Mesenchymal stem cell (in vitro differentiated cells and primary cell): Measurements from ENCODE around the gene ITM2B.

Experiments
- DNase-seq: peaks from one replicate; pipeline ENCODE4 v3.0.0-alpha.2; 2013
- H2AFZ ChIP-seq: one replicate; pipeline ENCODE4 v1.6.1; 2013; ENCODE audit warnings: low read depth, mild to moderate bottlenecking, control low read depth, inconsistent platforms, low read length, moderate library complexity
- H2AK5ac ChIP-seq: 2 replicates; pipeline ENCODE4 v1.6.1; 2013; ENCODE audit warnings: low read length, moderate library complexity, mild to moderate bottlenecking, inconsistent platforms; ENCODE audit not compliant: severe bottlenecking
- H2BK120ac ChIP-seq: one replicate; pipeline ENCODE4 v1.6.1; 2013; ENCODE audit warnings: low read depth, mild to moderate bottlenecking, inconsistent platforms, low read length, moderate library complexity
- H2BK12ac ChIP-seq, 2 experiments: one replicate each; pipeline ENCODE4 v1.6.1; 2013; ENCODE audit warnings: inconsistent platforms in 2 of 2, low read length in 2 of 2, mild to moderate bottlenecking in 2 of 2, moderate library complexity in 2 of 2, control low read depth in 1 of 2
- H2BK15ac ChIP-seq: one replicate; pipeline ENCODE4 v1.6.1; 2013; ENCODE audit warnings: mild to moderate bottlenecking, low read depth, inconsistent platforms; ENCODE audit not compliant: poor library complexity, severe bottlenecking
- H2BK5ac ChIP-seq: 2 replicates; pipeline ENCODE4 v1.6.1; 2013; ENCODE audit warnings: low read depth, mild to moderate bottlenecking, low read length, control low read depth, inconsistent platforms; ENCODE audit not compliant: poor library complexity, severe bottlenecking
- H3K14ac ChIP-seq, 2 experiments: one replicate each; pipeline ENCODE4 v1.6.1; 2013; ENCODE audit warnings: inconsistent platforms in 2 of 2, low read length in 2 of 2, control low read depth in 1 of 2, mild to moderate bottlenecking in 1 of 2, moderate library complexity in 1 of 2
- H3K18ac ChIP-seq, 2 experiments: one replicate each; pipeline ENCODE4 v1.6.1; 2013; ENCODE audit warnings: inconsistent platforms in 2 of 2, low read length in 2 of 2, control low read depth in 1 of 2, low read depth in 1 of 2, mild to moderate bottlenecking in 1 of 2
- H3K23ac ChIP-seq, 2 experiments: one replicate each; pipeline ENCODE4 v1.6.1; 2013; ENCODE audit warnings: inconsistent platforms in 2 of 2, low read length in 2 of 2, mild to moderate bottlenecking in 2 of 2, moderate library complexity in 2 of 2, control low read depth in 1 of 2
- H3K27ac ChIP-seq: 2 replicates; pipeline ENCODE4 v1.5.1; 2013; ENCODE audit warnings: mild to moderate bottlenecking, moderate library complexity, low read length, control low read depth, inconsistent platforms; ENCODE audit not compliant: poor library complexity, severe bottlenecking
- H3K27me3 ChIP-seq, 2 experiments: 2 replicates each; pipeline versions ENCODE4 v1.6.1 to v1.7.0; 2013; ENCODE audit warnings: low read length in 2 of 2, mild to moderate bottlenecking in 2 of 2, moderate library complexity in 2 of 2, control low read depth in 1 of 2, inconsistent platforms in 1 of 2; ENCODE audit not compliant: control insufficient read depth in 1 of 2, insufficient read depth in 1 of 2
- H3K36me3 ChIP-seq, 2 experiments: 2 replicates each; pipeline versions ENCODE4 v1.6.1 to v1.7.0; 2013; ENCODE audit warnings: low read length in 2 of 2, control low read depth in 1 of 2, inconsistent platforms in 1 of 2, low read depth in 1 of 2, mild to moderate bottlenecking in 1 of 2; ENCODE audit not compliant: insufficient read depth in 2 of 2, control insufficient read depth in 1 of 2
- H3K4ac ChIP-seq, 2 experiments: one replicate each; pipeline ENCODE4 v1.6.1; 2013; ENCODE audit warnings: inconsistent platforms in 2 of 2, low read length in 2 of 2, mild to moderate bottlenecking in 2 of 2, moderate library complexity in 2 of 2, control low read depth in 1 of 2, low read depth in 1 of 2
- H3K4me1 ChIP-seq: 2 replicates; pipeline ENCODE4 v1.6.1; 2013; ENCODE audit warnings: low read depth, low read length, control low read depth; ENCODE audit not compliant: control insufficient read depth, insufficient read depth
- H3K4me2 ChIP-seq: 2 replicates; pipeline ENCODE4 v1.6.1; 2013; ENCODE audit warnings: low read length, mild to moderate bottlenecking, inconsistent platforms; ENCODE audit not compliant: poor library complexity, severe bottlenecking
- H3K4me3 ChIP-seq, 2 experiments: 2 replicates each; pipeline versions ENCODE4 v1.5.1 to v1.7.0; 2013; ENCODE audit warnings: low read length in 2 of 2, mild to moderate bottlenecking in 2 of 2, control low read depth in 1 of 2, low read depth in 1 of 2; ENCODE audit not compliant: insufficient read depth in 1 of 2
- H3K79me1 ChIP-seq: replicated peaks from 2 replicates; pipeline ENCODE4 v1.6.1; 2013; ENCODE audit warnings: mild to moderate bottlenecking, control low read depth, low read length, inconsistent platforms; ENCODE audit not compliant: poor library complexity, severe bottlenecking
- H3K9ac ChIP-seq: 2 replicates; pipeline ENCODE4 v1.7.0; 2013; ENCODE audit warnings: mild to moderate bottlenecking, low read length, moderate library complexity
- H3K9me3 ChIP-seq: 2 replicates; pipeline ENCODE4 v1.7.0; 2013; ENCODE audit warnings: mild to moderate bottlenecking, low read length; ENCODE audit not compliant: control insufficient read depth
- H4K8ac ChIP-seq: one replicate; pipeline ENCODE4 v1.6.1; 2013; ENCODE audit warnings: inconsistent platforms, mild to moderate bottlenecking, low read length, moderate library complexity
- H4K91ac ChIP-seq: one replicate; pipeline ENCODE4 v1.6.1; 2013; ENCODE audit warnings: mild to moderate bottlenecking, low read length, inconsistent platforms
- WGBS: methylation state at CpG from one replicate; pipeline ENCODE4 v1.1.7; 2013; ENCODE audit warnings: mixed read lengths; 5-methylcytosine and 5-hydroxymethylcytosine counted together

ITM2B gene

DNA sequence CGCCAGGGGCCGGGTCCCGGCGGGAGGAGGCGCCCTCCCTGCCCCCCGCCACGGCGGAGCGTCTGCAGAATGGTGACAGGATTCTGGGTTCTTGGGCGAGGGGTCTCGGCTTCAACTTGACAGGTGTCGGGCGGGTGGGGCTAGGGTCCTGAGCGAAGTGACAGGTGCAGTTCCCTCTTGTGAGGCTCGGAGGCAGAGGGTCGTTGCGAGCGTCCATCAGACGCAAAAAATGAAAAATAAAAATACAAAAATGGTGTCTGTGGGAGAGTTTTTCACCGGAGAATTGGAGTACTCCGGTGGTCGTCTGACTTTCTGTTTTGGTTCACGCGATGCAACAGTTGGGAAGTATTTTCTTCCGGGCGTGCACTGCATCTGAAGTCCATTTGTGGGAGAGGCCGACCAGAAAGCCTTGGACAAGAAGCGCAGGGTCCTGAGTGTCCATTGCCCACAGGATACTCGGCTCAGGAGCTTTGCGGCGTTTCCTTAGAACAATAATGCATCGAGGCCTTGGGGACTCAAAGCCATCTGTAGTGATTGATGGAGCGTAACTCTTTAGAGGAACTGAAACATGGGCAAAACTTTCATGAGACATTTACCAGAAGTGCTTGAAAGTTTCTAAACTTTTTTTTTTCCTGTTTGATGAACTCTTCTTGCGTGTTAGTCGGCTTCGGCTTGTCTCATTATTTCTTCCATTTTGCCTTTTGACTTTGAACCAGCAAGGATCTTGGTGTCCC lies 71.3 kb downstream of the ITM2B start:
- H3K14ac ChIP-seq: peak overlapping the region in 1 of 2 experiments; percentile 98

GRCh38 chr13:48311223-48311622 lies 78.2 kb downstream of the ITM2B start:
- H2BK5ac ChIP-seq: no peak overlapping the region
- no peaks in the 10 kb centered on the region for H3K27me3 ChIP-seq
- H4K8ac ChIP-seq: no peak overlapping the region
- no peaks in the 10 kb centered on the region for H3K4me1 ChIP-seq
- H4K91ac ChIP-seq: no peak overlapping the region
- peaks cover 5 to 24% of the 10 kb centered on the region in 2 experiments for H3K36me3 ChIP-seq
- no peak overlapping the region for H3K18ac ChIP-seq
- H3K79me1 ChIP-seq: no peaks in the 10 kb centered on the region
- H3K9ac ChIP-seq: no peak overlapping the region
- H2AFZ ChIP-seq: no peak overlapping the region
- H3K14ac ChIP-seq: no peak overlapping the region
- no peaks in the 10 kb centered on the region for H3K9me3 ChIP-seq
- H3K4me3 ChIP-seq: no peak overlapping the region
- H3K23ac ChIP-seq: no peak overlapping the region
- WGBS: 100% methylated on average over 1 of the region's 1 CpG
- H3K27ac ChIP-seq: no peak overlapping the region
- H3K4ac ChIP-seq: no peak overlapping the region
- no peak overlapping the region for H2AK5ac ChIP-seq
- no peak overlapping the region for H2BK12ac ChIP-seq
- no peak overlapping the region for H2BK120ac ChIP-seq
- H2BK15ac ChIP-seq: no peak overlapping the region
- no peak overlapping the region for H3K4me2 ChIP-seq
- DNase-seq: no peak

More for the DNA sequence above, 71.3 kb downstream of the ITM2B start:
- H4K91ac ChIP-seq: peak overlapping the region; percentile 73
- H3K27ac ChIP-seq: peak overlapping the region; percentile 22
- H3K4me1 ChIP-seq: peaks cover 3% of the 10 kb centered on the region
- H3K4ac ChIP-seq: peak overlapping the region; percentile 89 to 97
- H3K36me3 ChIP-seq: peaks cover 2 to 10% of the 10 kb centered on the region in 2 experiments
- peak overlapping the region; percentile 88 to 93 for H3K4me3 ChIP-seq
- H2AK5ac ChIP-seq: no peak overlapping the region
- H2BK120ac ChIP-seq: peak overlapping the region; percentile 77
- peak overlapping the region; percentile 80 for H2BK15ac ChIP-seq
- peak overlapping the region; percentile 99 for H2AFZ ChIP-seq
- H3K18ac ChIP-seq: peak overlapping the region; percentile 98 to 99
- peak overlapping the region; percentile 99 for H3K9ac ChIP-seq
- H3K23ac ChIP-seq: peak overlapping the region in 1 of 2 experiments; percentile 93
- H2BK5ac ChIP-seq: peak overlapping the region; percentile 87
- H3K79me1 ChIP-seq: no peaks in the 10 kb centered on the region
- H3K4me2 ChIP-seq: peak overlapping the region; percentile 81
- no peaks in the 10 kb centered on the region for H3K27me3 ChIP-seq
- DNase-seq: peak; percentile 77
- no peaks in the 10 kb centered on the region for H3K9me3 ChIP-seq
- H2BK12ac ChIP-seq: no peak overlapping the region
- peak overlapping the region; percentile 87 for H4K8ac ChIP-seq
- WGBS: 3% methylated on average over 36 of the region's 36 CpGs

GRCh38 chr13:48315969-48316650 lies 83.1 kb downstream of the ITM2B start:
- Histone ChIP-seq H4K91ac (no peak overlapping the region), H3K4me1 (no peaks in the 10 kb centered on the region), H3K36me3 (peaks cover 24 to 48% of the 10 kb centered on the region in 2 experiments), H2BK120ac (no peak overlapping the region), H3K18ac (no peak overlapping the region), H2BK5ac (no peak overlapping the region), H3K27ac (no peak overlapping the region), H3K9ac (no peak overlapping the region), H3K27me3 (no peaks in the 10 kb centered on the region), H2AK5ac (no peak overlapping the region), H3K9me3 (no peaks in the 10 kb centered on the region), H3K14ac (no peak overlapping the region), H2BK12ac (no peak overlapping the region), H4K8ac (no peak overlapping the region), H2AFZ (no peak overlapping the region), H3K79me1 (peaks cover 39% of the 10 kb centered on the region), H3K4ac (no peak overlapping the region), H3K23ac (peak overlapping the region in 1 of 2 experiments; percentile 26), H3K4me3 (no peak overlapping the region), H3K4me2 (no peak overlapping the region), H2BK15ac (no peak overlapping the region)
- no peak for DNase-seq
- WGBS: 96% methylated on average over 16 of the region's 17 CpGs

GRCh38 chr13:48316826-48317510 lies 84.0 kb downstream of the ITM2B start:
- Histone ChIP-seq H3K9ac (no peak overlapping the region), H2BK5ac (no peak overlapping the region), H3K36me3 (peaks cover 21 to 48% of the 10 kb centered on the region in 2 experiments), H2AK5ac (no peak overlapping the region), H3K27me3 (no peaks in the 10 kb centered on the region), H3K4me3 (no peak overlapping the region), H3K4ac (no peak overlapping the region), H2BK12ac (no peak overlapping the region), H3K9me3 (no peaks in the 10 kb centered on the region), H3K79me1 (peaks cover 39% of the 10 kb centered on the region), H4K91ac (no peak overlapping the region), H2BK15ac (no peak overlapping the region), H4K8ac (no peak overlapping the region), H3K23ac (no peak overlapping the region), H3K14ac (no peak overlapping the region), H3K18ac (no peak overlapping the region), H3K27ac (no peak overlapping the region), H2AFZ (no peak overlapping the region), H3K4me2 (no peak overlapping the region), H2BK120ac (no peak overlapping the region), H3K4me1 (no peaks in the 10 kb centered on the region)
- no peak for DNase-seq
- 98% methylated on average over 43 of the region's 43 CpGs for WGBS
